TTC549 (cell line): Measurements from ENCODE around the gene SNX32.
"Not testable (repeated sequence)": the region's sequence is repeated elsewhere in the genome, so short reads cannot be mapped to it uniquely, and the experiment has no call there.

Source experiments
- FAIRE-seq: peaks from 2 replicates; lab custom pipeline; 2012; peaks lifted over from hg19 to GRCh38; lab: Jason Lieb, UNC

SNX32 gene

GRCh38 chr11:65886826-65887722 lies 53.3 kb downstream of the SNX32 start:
- no peak for FAIRE-seq

- FAIRE-seq: no peak
Measured at GRCh38 chr11:65887723-65888162, 54.0 kb downstream of the SNX32 start.

- no peak for FAIRE-seq
Measured at GRCh38 chr11:65888163-65888814, 54.5 kb downstream of the SNX32 start, which contains the start of gene FIBP. Gene FIBP (minus strand): TSS chr11:65888471. CDS start chr11:65888418, 53 bp downstream.

GRCh38 chr11:65890324-65891218 lies 56.8 kb downstream of the SNX32 start, which contains the start of gene CCDC85B:
Gene CCDC85B (plus strand): TSS chr11:65890673. CDS start chr11:65890784, 111 bp downstream.
- no peak for FAIRE-seq

- no peak for FAIRE-seq
Measured at GRCh38 chr11:65891219-65892136, 57.7 kb downstream of the SNX32 start.

GRCh38 chr11:65892137-65892540 lies 58.4 kb downstream of the SNX32 start:
- FAIRE-seq: not testable (repeated sequence)

- no peak for FAIRE-seq
Measured at GRCh38 chr11:65892661-65893317, 59.0 kb downstream of the SNX32 start.

GRCh38 chr11:65894034-65894591 lies 60.4 kb downstream of the SNX32 start:
- no peak for FAIRE-seq

- no peak for FAIRE-seq
Measured at GRCh38 chr11:65895482-65895981, 61.8 kb downstream of the SNX32 start.

GRCh38 chr11:65896034-65896999 lies 62.6 kb downstream of the SNX32 start:
- FAIRE-seq: no peak

GRCh38 chr11:65897020-65897471 lies 63.3 kb downstream of the SNX32 start:
- no peak for FAIRE-seq

- no peak for FAIRE-seq
Measured at GRCh38 chr11:65898656-65899355, 65.0 kb downstream of the SNX32 start.

- no peak for FAIRE-seq
Measured at GRCh38 chr11:65899356-65900124, 65.8 kb downstream of the SNX32 start.

- FAIRE-seq: no peak
Measured at GRCh38 chr11:65900125-65900898, 66.5 kb downstream of the SNX32 start, which contains the start of gene FOSL1. Gene FOSL1 (minus strand): TSS chr11:65900388. CDS start chr11:65900339, 49 bp downstream.

- no peak for FAIRE-seq
Measured at GRCh38 chr11:65900899-65901180, 67.1 kb downstream of the SNX32 start.

GRCh38 chr11:65903068-65903481 lies 69.3 kb downstream of the SNX32 start:
- no peak for FAIRE-seq
